HG03439 (cell line): ENCODE data around the gene NOL4.
"Not testable (repeated sequence)": the region's sequence is repeated elsewhere in the genome, so short reads cannot be mapped to it uniquely, and the experiment has no call there.

Source experiments
- ATAC-seq: cut with Tn5 transposase; IDR thresholded peaks from one replicate; pipeline ENCODE4 v1.9.1; 2021; ENCODE audit warnings: mild to moderate bottlenecking, moderate library complexity; ENCODE audit not compliant: unreplicated experiment

The NOL4 gene

DNA sequence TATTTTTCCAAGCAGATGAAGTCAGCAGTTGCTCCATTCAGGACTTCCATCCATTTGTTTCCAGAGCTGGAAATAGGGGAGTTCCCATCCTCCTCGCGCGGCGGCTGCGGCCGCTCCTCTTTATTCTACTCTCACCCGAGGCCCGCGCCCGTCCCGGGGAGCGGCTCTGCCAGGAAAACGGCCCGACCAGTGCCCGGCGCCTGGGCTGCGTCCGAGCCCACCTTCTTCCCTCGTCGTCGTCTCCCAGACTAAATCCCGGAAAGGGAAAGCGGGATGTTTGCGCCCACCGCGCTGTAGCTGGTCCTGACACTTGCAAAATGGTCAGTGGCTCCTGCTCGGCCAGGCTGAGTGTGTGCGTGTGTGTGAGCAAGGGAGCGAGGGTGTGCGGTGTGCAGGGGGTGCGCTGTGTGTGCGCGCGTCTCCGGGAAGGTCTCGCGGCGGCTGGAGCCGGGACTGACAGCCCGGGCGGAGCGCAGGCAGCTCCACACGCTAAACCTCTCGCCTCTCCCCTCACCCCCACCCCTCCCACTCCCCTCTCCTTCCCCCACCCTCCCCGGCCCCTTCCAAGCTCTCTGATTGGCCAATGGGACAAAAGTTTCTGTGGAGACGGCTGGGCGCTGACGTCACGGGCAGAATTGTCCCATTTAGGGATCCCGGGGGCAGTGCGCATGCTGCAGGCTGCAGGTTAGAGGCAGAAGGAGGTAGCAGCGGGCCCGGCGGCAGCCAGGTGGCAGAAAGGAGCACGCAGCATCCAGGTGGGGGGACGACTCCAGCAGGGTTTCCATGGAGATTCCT, at the start of gene NOL4:
Gene NOL4 (minus strand): TSS at position 491 of the 795 bp plus-strand sequence. CDS start 1,660 bp downstream, outside the sequence.
- ATAC-seq: no peak

DNA sequence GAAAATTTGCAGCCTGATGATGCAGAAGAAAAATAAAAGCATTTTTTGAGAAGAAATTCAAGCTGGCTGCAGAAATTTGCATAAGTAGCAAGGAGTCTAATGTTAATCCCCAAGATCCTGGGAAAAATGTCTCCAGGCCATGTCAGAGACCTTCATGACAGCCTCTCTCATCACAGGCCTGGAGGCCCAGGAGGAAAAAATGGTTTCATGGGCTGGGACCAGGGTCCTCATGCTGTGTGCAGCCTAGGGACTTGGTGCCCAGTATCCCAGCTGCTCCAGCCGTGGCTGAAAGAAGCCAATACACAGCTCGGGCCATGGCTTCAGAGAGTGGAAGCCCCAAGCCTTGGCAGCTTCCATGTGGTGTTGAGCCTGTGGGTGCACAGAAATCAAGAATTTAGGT, 41.3 kb upstream of the NOL4 start:
- ATAC-seq: not testable (repeated sequence)

DNA sequence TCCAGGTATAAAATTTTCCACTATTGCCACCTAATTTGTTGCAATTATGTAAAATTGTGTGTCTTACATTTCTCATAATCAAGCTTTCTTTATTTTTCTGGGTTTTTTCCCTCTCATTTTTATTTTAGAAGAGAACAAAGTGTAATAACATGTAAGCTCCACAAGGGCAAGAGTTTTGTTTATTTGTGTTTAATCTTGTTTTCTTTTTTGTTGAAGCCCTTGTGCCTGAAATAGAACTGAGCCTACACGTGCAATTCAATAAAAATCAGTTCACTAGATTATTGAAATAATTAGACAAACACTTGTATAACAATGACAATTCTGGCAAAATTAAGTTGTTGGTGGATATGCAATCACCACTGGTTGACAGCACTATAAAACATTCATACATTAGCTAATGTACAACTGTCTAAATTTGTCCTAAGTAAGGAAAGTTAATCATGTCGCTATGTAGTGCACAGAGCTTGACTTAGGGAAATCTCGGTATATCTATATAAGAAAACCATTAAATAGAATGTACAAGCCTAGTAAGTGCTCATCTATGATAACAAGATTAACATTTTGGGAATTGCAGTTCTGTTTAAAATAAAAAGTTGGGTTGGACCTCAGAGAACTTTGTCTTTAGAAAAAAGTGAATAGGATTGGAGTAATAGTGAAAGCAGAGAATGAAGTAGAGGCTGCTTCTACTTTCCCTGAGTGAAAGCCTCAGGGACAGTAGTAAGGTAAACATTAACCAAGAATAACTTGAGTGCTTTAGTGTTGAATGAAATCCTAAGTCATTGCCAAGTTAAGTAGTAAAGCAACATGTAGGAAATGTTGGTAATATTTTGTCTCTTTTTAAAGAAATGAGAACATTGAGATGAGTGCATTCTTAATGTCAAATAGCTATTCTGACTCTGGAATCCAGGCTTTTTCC, 37.4 kb upstream of the NOL4 start:
- no peak for ATAC-seq

- no peak for ATAC-seq
These were observed 33.5 kb upstream of the NOL4 start for GRCh38 chr18:34258176-34258575.

GRCh38 chr18:34251919-34252318, 27.2 kb upstream of the NOL4 start:
- ATAC-seq: no peak

DNA sequence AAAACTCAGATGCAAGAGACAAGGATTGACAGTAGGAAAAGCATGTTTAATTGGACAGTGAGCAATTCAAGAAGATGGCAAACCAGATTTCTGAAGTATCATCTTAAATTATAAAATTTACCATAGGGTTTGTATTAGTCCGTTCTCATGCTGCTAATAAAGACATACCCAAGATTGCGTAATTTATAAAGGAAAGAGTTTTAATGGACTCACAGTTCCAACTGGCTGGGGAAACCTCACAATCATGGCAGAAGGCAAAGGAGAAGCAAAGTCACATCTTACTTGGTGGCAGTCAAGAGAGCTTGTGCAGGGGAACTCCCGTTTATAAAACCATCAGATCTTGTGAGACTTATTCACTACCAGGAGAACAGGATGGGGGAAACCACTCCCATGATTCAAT, 24.0 kb upstream of the NOL4 start:
- ATAC-seq: no peak

DNA sequence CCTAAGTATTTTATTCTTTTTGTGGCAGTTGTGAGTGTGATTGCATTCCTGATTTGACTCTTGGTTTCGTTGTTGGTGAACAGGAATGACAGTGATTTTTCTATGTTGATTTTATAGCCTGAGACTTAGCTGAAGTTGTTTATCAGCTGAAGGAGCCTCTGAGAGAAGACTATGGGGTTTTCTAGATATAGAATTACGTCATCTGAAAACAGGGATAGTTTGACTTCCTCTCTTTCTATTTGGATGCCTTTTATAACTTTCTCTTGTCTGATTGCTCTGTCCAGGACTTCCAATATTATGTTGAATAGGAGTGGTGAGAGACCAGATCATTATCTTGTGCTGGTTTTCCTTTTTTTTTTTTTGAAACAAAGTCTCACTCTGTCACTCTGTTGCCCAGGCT, 18.0 kb upstream of the NOL4 start:
- no peak for ATAC-seq

GRCh38 chr18:34233781-34234388, 9.2 kb upstream of the NOL4 start:
- ATAC-seq: not testable (repeated sequence)

GRCh38 chr18:34225218-34225553, 473 bp upstream of the NOL4 start:
- no peak for ATAC-seq

- ATAC-seq: no peak
These were observed 755 bp downstream of the NOL4 start for GRCh38 chr18:34223893-34224422.

GRCh38 chr18:34223164-34223892, 1.4 kb downstream of the NOL4 start:
- ATAC-seq: no peak

DNA sequence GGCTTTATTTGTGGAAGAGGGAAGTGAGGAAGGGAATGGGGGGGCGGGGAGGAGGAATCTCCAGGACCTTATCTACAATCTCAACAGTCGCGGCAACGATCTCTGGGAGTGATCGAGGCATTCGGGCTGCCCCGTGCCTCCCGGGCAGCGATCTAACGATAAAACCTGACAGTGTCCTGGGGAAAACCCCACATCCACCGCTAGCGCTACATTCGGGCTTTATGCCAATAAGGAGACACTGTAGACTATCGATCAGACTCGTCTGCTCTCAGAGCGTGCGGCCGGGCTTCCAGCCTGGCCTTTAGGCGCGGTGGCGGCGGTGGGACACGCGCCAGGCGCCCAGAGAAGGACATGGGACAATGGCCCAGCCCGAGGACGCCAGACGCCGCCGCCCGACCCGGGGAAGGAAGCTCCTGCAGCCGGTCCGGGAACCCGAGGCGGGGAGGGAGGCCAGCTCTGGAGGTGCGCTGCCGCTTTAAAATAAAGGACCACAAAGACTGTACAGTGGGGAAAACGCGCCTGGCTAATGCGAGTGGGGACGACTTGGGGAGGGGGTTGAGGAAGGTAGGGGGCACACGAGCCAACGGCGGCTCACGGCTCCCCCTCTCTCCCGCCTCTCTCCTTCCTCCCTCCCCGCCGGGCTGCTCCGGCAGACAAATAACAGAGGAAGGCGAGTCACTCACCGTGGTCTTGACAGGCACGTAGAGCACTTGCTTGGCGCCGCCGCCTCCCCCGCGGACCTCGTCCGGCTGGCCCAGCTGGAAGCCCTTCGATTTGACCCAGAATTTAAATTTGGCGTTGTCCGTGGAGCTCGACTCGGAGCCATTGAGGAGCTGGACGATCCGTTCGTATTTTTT, 2.2 kb downstream of the NOL4 start:
- peak; percentile 51 for ATAC-seq

DNA sequence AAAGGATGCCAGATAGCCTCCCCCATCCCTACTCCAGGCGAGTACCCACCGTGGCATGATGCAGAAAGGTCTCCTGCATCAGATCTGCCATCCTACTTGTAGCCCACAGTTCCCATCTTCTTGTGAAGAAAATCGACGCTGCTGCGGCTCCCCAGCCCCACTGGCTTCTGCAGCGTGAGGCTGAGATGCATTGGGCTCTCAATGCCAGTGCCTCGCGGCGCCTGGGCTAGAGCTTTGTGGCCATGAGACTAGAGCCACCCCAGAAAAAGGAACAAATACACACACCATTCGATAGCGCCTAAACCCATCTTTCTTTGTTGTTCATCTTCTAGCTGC, 2.8 kb downstream of the NOL4 start:
- ATAC-seq: peak; percentile 38

GRCh38 chr18:34220081-34220815, 4.5 kb downstream of the NOL4 start:
- no peak for ATAC-seq

DNA sequence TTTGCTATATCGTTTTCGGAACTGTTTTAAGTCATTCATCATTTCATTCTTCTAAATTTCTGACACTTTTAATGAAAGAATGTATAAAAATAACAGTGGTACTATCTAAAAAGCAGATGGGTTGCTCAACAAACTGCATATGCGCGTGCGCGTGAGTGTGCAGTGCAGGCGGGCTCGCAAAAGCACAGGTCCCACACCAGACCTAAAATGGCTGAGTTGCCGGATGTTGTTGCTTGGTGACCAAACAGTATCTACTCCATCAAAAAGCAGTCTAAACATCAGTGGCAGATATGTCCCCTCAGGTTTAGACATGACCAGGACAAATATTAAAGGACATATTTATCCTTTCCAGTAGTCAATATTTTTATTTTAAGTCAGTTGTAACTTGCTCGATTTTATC, 5.1 kb downstream of the NOL4 start:
- ATAC-seq: no peak

GRCh38 chr18:34212511-34212910, 12.2 kb downstream of the NOL4 start:
- no peak for ATAC-seq

DNA sequence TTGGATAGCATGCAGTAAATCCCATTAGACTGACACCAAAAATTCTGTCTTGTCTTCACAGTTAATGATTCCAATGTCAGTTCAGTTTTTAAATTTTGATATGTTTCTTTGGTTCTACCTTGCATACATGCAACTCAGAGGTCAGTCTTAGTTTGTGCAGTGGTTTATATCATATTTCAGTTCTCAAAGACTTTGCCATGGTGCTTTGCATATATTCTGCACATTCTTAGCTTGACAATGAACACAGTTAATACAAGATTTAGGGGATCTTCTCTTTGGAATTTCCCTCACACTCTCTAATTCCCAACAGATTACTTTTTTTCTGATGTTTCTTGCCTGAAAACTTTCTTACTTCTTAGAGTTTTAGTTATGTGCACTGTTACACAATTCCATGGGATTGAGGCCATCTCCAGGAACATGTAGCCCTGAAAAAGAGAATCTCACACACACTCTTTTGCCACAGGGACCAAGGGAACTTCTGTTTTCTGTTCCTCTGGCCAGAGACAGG, 17.3 kb downstream of the NOL4 start:
- no peak for ATAC-seq

- ATAC-seq: no peak
These were observed 20.8 kb downstream of the NOL4 start for GRCh38 chr18:34203866-34204265.

DNA sequence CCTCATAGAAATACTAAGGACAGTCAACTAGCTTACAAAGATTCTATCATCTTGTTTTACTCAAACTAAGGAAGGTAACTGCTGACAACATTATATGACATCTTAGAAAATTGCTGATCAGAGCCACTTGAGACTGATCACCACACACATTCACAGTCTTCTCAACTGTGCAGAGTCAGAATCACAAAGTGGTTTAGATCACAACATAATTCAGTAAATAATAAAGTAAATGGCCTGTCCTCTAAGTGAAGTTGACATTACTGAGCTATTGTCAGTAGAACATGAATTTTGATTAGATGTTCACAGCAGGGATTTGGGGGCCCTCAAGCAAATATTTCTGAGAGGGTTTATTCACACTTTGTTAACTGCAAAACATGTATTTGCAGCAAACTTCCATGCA, 28.5 kb downstream of the NOL4 start:
- ATAC-seq: no peak
